Loucy (cell line): Measurements from ENCODE around the gene DNM2.

ENCODE experiments used
- H2AFZ ChIP-seq: fragments of 200-600 bp; sonication (generic); 2 replicates; pipeline ENCODE4 v1.6.0; 2016; ENCODE audit warnings: antibody characterized with exemption, mild to moderate bottlenecking, low read length, moderate library complexity
- H3F3A ChIP-seq: fragments of 200-600 bp; 2 replicates; pipeline ENCODE4 v1.6.0; 2016; ENCODE audit warnings: antibody characterized with exemption, low read depth, mild to moderate bottlenecking
- H3K27me3 ChIP-seq: fragments of 200-600 bp; sonication (generic); 2 replicates; pipeline ENCODE4 v1.6.1; 2014; ENCODE audit warnings: low read length, mild to moderate bottlenecking; ENCODE audit not compliant: insufficient read depth, poor library complexity, severe bottlenecking
- H3K36me3 ChIP-seq: fragments of 200-600 bp; sonication (generic); 2 replicates; pipeline ENCODE4 v1.6.1; 2016; ENCODE audit warnings: low read length; ENCODE audit not compliant: insufficient read depth
- H3K4me1 ChIP-seq: fragments of 200-600 bp; sonication (generic); 2 replicates; pipeline ENCODE4 v1.5.1; 2014; ENCODE audit warnings: low read length, mild to moderate bottlenecking; ENCODE audit not compliant: insufficient read depth, poor library complexity, severe bottlenecking
- H3K4me2 ChIP-seq: fragments of 200-600 bp; sonication (generic); 2 replicates; pipeline ENCODE4 v1.6.0; 2014; ENCODE audit warnings: antibody characterized with exemption, low read length, low read depth, mild to moderate bottlenecking; ENCODE audit not compliant: poor library complexity, severe bottlenecking
- H3K4me3 ChIP-seq: fragments of 200-600 bp; sonication (generic); 2 replicates; pipeline ENCODE4 v1.5.1; 2014; ENCODE audit warnings: low read length, mild to moderate bottlenecking, mixed read lengths; ENCODE audit not compliant: poor library complexity, severe bottlenecking
- H3K79me2 ChIP-seq: fragments of 200-600 bp; sonication (generic); 2 replicates; pipeline ENCODE4 v1.6.1; 2014; ENCODE audit warnings: low read length; ENCODE audit not compliant: insufficient read depth
- H3K9ac ChIP-seq: fragments of 200-600 bp; sonication (generic); 2 replicates; pipeline ENCODE4 v1.6.0; 2014; ENCODE audit warnings: mild to moderate bottlenecking, low read depth, low read length, moderate library complexity; ENCODE audit not compliant: poor library complexity, severe bottlenecking
- H3K9me2 ChIP-seq: fragments of 200-600 bp; sonication (generic); replicated peaks from 2 replicates; pipeline ENCODE4 v1.6.1; 2016; ENCODE audit warnings: low read depth, low read length, mixed read lengths
- H3K9me3 ChIP-seq: fragments of 200-600 bp; sonication (generic); 2 replicates; pipeline ENCODE4 v1.6.1; 2014; ENCODE audit warnings: mild to moderate bottlenecking, antibody characterized with exemption, low read length, low read depth; ENCODE audit not compliant: insufficient read depth
- H4K20me1 ChIP-seq: fragments of 200-600 bp; sonication (generic); 2 replicates; pipeline ENCODE4 v1.6.0; 2014; ENCODE audit warnings: antibody characterized with exemption, low read length, mild to moderate bottlenecking; ENCODE audit not compliant: insufficient read depth, poor library complexity, severe bottlenecking
- CTCF ChIP-seq: fragments of 200-600 bp; sonication (generic); conservative IDR thresholded peaks from 2 replicates; pipeline ENCODE4 v1.5.1; 2014; ENCODE audit warnings: mild to moderate bottlenecking, antibody characterized with exemption, low read length
- EZH2phosphoT487 ChIP-seq: fragments of 200-600 bp; IDR thresholded peaks from 2 replicates; pipeline ENCODE4 v1.6.1; 2018; ENCODE audit warnings: antibody characterized with exemption, mild to moderate bottlenecking, moderate library complexity, borderline replicate concordance

Gene DNM2

GRCh38 chr19:10852098-10852800 lies 134.4 kb downstream of the DNM2 start:
- TF ChIP-seq CTCF, result no peak
- no peak for TF ChIP-seq EZH2phosphoT487
- no peak overlapping the region for H3K4me2 ChIP-seq
- H3K79me2 ChIP-seq, result no peaks in the 10 kb centered on the region
- H3K4me1 ChIP-seq, result no peaks in the 10 kb centered on the region
- no peak overlapping the region for H3K4me3 ChIP-seq
- H3K27me3 ChIP-seq, result no peaks in the 10 kb centered on the region
- H4K20me1 ChIP-seq, result no peaks in the 10 kb centered on the region
- no peaks in the 10 kb centered on the region for H3F3A ChIP-seq
- H3K36me3 ChIP-seq, result no peaks in the 10 kb centered on the region
- no peaks in the 10 kb centered on the region for H3K9me3 ChIP-seq
- H3K9me2 ChIP-seq, result no peaks in the 10 kb centered on the region
- no peak overlapping the region for H3K9ac ChIP-seq
- no peak overlapping the region for H2AFZ ChIP-seq

- Histone ChIP-seq H3K4me1 (no peaks in the 10 kb centered on the region), H3K9me2 (no peaks in the 10 kb centered on the region), H3K27me3 (no peaks in the 10 kb centered on the region), H3K4me3 (no peak overlapping the region), H4K20me1 (no peaks in the 10 kb centered on the region), H3K4me2 (no peak overlapping the region), H3K36me3 (no peaks in the 10 kb centered on the region), H3F3A (no peaks in the 10 kb centered on the region), H3K9me3 (no peaks in the 10 kb centered on the region), H3K79me2 (no peaks in the 10 kb centered on the region), H3K9ac (no peak overlapping the region), H2AFZ (no peak overlapping the region)
- no peak for TF ChIP-seq EZH2phosphoT487
- TF ChIP-seq CTCF, result no peak
These were observed 135.1 kb downstream of the DNM2 start for GRCh38 chr19:10852941-10853340.

- Histone ChIP-seq H3K4me1 (no peaks in the 10 kb centered on the region), H3K27me3 (no peaks in the 10 kb centered on the region), H3K4me3 (no peak overlapping the region), H4K20me1 (no peaks in the 10 kb centered on the region), H3K9me3 (no peaks in the 10 kb centered on the region), H3K9ac (no peak overlapping the region), H3K4me2 (no peak overlapping the region), H3K36me3 (no peaks in the 10 kb centered on the region), H2AFZ (no peak overlapping the region), H3F3A (no peaks in the 10 kb centered on the region), H3K79me2 (no peaks in the 10 kb centered on the region), H3K9me2 (no peaks in the 10 kb centered on the region)
- TF ChIP-seq EZH2phosphoT487 (no peak), CTCF (no peak)
These were observed 136.6 kb downstream of the DNM2 start for GRCh38 chr19:10854350-10855089.
